Brain microvascular endothelial cell (primary cell): ENCODE measurements around the gene SLC19A1.
"Not testable (repeated sequence)": the region's sequence is repeated elsewhere in the genome, so short reads cannot be mapped to it uniquely, and the experiment has no call there.

Source experiments
- DNase-seq: peaks from one replicate; pipeline ENCODE4 v3.0.0-alpha.2; 2020
- H3K27ac ChIP-seq: fragments of 250-450 bp; sonication (Bioruptor Pico); 2 replicates; pipeline ENCODE4 v1.5.1; 2020; ENCODE audit warnings: mild to moderate bottlenecking, moderate library complexity
- H3K27me3 ChIP-seq: fragments of 250-450 bp; sonication (Bioruptor Pico); replicated peaks from 2 replicates; pipeline ENCODE4 v1.5.1; 2020; ENCODE audit warnings: mild to moderate bottlenecking
- H3K36me3 ChIP-seq: fragments of 250-450 bp; sonication (Bioruptor Pico); replicated peaks from 2 replicates; pipeline ENCODE4 v1.5.1; 2020; ENCODE audit warnings: mild to moderate bottlenecking
- H3K4me3 ChIP-seq: 2 replicates; pipeline ENCODE4 v1.5.1; 2011; ENCODE audit warnings: low read depth, mild to moderate bottlenecking, control low read depth, low read length, moderate library complexity
- in situ Hi-C: cut with HindIII; loops from 2 replicates; pipeline ENCODE4 v1.10.0; 2017; ENCODE audit warnings: low sequenced_read_pairs, low pct_ligation_motif_present
- TF ChIP-seq, protein P1 (sequence below): IDR thresholded peaks from 2 replicates; pipeline ENCODE4 v1.5.1; 2011; ENCODE audit warnings: low read depth, mild to moderate bottlenecking, moderate library complexity, low read length, control low read depth, inconsistent platforms; ENCODE audit errors: missing control alignments

SLC19A1 gene

DNA sequence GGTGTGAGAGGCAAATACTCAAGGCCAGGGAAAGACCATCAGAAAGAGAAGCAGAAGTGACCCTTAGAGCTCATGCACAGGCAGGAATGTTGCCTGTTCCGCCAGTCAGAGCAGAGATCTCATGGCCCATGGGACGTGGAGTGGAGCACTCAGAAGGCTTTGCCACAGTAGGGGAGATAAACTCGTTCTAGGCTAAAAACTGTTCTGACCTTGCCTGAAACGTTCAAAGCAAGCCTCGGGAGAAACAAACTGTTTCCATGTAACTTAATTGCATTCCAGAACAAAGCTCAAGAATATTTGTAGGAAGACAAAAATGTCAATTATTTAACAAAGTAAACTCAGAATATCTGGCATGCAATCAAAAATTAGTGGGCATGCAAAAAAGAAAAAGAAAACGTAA lies 20.7 kb upstream of the SLC19A1 start:
- in situ Hi-C loops: no loop called here
- Histone ChIP-seq H3K27ac (no peak overlapping the region), H3K36me3 (no peaks in the 10 kb centered on the region), H3K27me3 (no peaks in the 10 kb centered on the region), H3K4me3 (no peak overlapping the region)
- TF ChIP-seq, protein P1, sequence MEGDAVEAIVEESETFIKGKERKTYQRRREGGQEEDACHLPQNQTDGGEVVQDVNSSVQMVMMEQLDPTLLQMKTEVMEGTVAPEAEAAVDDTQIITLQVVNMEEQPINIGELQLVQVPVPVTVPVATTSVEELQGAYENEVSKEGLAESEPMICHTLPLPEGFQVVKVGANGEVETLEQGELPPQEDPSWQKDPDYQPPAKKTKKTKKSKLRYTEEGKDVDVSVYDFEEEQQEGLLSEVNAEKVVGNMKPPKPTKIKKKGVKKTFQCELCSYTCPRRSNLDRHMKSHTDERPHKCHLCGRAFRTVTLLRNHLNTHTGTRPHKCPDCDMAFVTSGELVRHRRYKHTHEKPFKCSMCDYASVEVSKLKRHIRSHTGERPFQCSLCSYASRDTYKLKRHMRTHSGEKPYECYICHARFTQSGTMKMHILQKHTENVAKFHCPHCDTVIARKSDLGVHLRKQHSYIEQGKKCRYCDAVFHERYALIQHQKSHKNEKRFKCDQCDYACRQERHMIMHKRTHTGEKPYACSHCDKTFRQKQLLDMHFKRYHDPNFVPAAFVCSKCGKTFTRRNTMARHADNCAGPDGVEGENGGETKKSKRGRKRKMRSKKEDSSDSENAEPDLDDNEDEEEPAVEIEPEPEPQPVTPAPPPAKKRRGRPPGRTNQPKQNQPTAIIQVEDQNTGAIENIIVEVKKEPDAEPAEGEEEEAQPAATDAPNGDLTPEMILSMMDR: no peak
- DNase-seq: no peak

- in situ Hi-C loops: no loop called here
- Histone ChIP-seq H3K27ac (no peak overlapping the region), H3K4me3 (no peak overlapping the region), H3K36me3 (no peaks in the 10 kb centered on the region), H3K27me3 (no peaks in the 10 kb centered on the region)
- TF ChIP-seq, protein P1: no peak
- no peak for DNase-seq
Measured at GRCh38 chr21:45562402-45562801, 20.2 kb upstream of the SLC19A1 start.

DNA sequence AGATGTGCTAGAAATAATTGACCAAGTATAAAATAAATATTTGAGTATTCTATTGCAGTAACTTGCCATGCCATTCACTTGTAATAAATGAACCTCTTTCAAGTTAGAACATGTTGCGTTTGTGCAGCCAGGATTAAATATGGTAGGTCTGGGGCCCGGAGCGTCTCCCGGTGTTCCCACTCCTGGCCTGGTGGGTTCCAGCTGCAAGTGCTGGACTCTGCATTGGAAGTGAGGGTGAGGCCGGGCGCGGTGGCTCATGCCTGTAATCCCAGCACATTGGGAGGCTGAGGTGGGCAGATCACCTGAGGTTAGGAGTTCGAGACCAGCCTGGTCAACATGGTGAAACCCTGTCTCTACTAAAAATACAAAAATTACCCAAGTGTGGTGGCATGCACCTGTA lies 19.0 kb upstream of the SLC19A1 start:
- in situ Hi-C loops, H3K36me3 ChIP-seq, DNase-seq: not testable (repeated sequence)

GRCh38 chr21:45560106-45561021 lies 18.1 kb upstream of the SLC19A1 start:
- no peaks in the 10 kb centered on the region for H3K27me3 ChIP-seq
- TF ChIP-seq, protein P1: no peak
- H3K27ac ChIP-seq: no peak overlapping the region
- H3K4me3 ChIP-seq: no peak overlapping the region
- no peaks in the 10 kb centered on the region for H3K36me3 ChIP-seq
- in situ Hi-C loops: no loop called here
- DNase-seq: no peak

More for the DNA sequence above, 19.0 kb upstream of the SLC19A1 start:
- H3K4me3 ChIP-seq, H3K27me3 ChIP-seq, H3K27ac ChIP-seq: not testable (repeated sequence)

- TF ChIP-seq, protein P1: no peak
- no peaks in the 10 kb centered on the region for H3K36me3 ChIP-seq
- no peak for DNase-seq
- H3K27ac ChIP-seq: no peak overlapping the region
- H3K4me3 ChIP-seq: no peak overlapping the region
- H3K27me3 ChIP-seq: no peaks in the 10 kb centered on the region
- in situ Hi-C loops: no loop called here
Measured at GRCh38 chr21:45559216-45560105, 17.2 kb upstream of the SLC19A1 start.
